Stimulated activated naive B cell treated with anti-CD40 and anti-IgM and Interleukin-4, amounts not matched to agents 10 μg/mL and 1 μg/mL and 100 μg/mL, for 72 hours (primary cell): Measurements from ENCODE around the gene GNPAT.

Experiments
- ATAC-seq, 2 donors: fragments of 150-1000 bp; cut with Tn5 transposase; replicated peaks; 2 replicates each; pipeline ENCODE4 v1.10.0; 2021; ENCODE audit warnings: moderate library complexity in 1 of 2
- DNase-seq: peaks from one replicate; pipeline ENCODE4 v3.0.0; 2021
- H3K27ac Mint-ChIP-seq: one replicate; pipeline ENCODE4 v1.8.0; 2022; ENCODE audit warnings: mild to moderate bottlenecking, mixed read lengths
- H3K27me3 Mint-ChIP-seq, 2 donors: one replicate each; pipeline ENCODE4 v1.8.0; 2022; ENCODE audit warnings: mixed read lengths in 2 of 2
- H3K36me3 Mint-ChIP-seq, 2 donors: one replicate each; pipeline ENCODE4 v1.8.0; 2022; ENCODE audit warnings: mixed read lengths in 2 of 2, mild to moderate bottlenecking in 1 of 2
- H3K4me1 Mint-ChIP-seq, 2 donors: one replicate each; pipeline ENCODE4 v1.8.0; 2022; ENCODE audit warnings: mixed read lengths in 2 of 2, mild to moderate bottlenecking in 1 of 2
- H3K4me3 Mint-ChIP-seq, 2 donors: one replicate each; pipeline ENCODE4 v1.8.0; 2022; ENCODE audit warnings: mild to moderate bottlenecking in 2 of 2, mixed read lengths in 2 of 2, moderate library complexity in 1 of 2
- H3K9me3 Mint-ChIP-seq, 2 donors: one replicate each; pipeline ENCODE4 v1.8.0; 2022; ENCODE audit warnings: mixed read lengths in 2 of 2, mild to moderate bottlenecking in 1 of 2

The GNPAT gene

GRCh38 chr1:231242516-231243198, 1.6 kb downstream of the GNPAT start:
- H3K27ac Mint-ChIP-seq, result no peak overlapping the region
- ATAC-seq (no peak), DNase-seq (no peak)
- no peaks in the 10 kb centered on the region for H3K27me3 Mint-ChIP-seq
- H3K36me3 Mint-ChIP-seq, result peaks cover 30 to 52% of the 10 kb centered on the region in 2 donors
- H3K4me3 Mint-ChIP-seq, result peak overlapping the region; percentile 97 to 98
- peaks cover 22 to 56% of the 10 kb centered on the region in 2 donors for H3K4me1 Mint-ChIP-seq
- H3K9me3 Mint-ChIP-seq, result no peaks in the 10 kb centered on the region

- no peak for ATAC-seq
- DNase-seq, result no peak
- Mint-ChIP-seq H3K4me3 (no peak overlapping the region), H3K4me1 (peaks cover 9 to 35% of the 10 kb centered on the region in 2 donors), H3K27me3 (no peaks in the 10 kb centered on the region), H3K27ac (no peak overlapping the region), H3K36me3 (peaks cover 27 to 54% of the 10 kb centered on the region in 2 donors), H3K9me3 (no peaks in the 10 kb centered on the region)
Measured at GRCh38 chr1:231248778-231249177, 7.8 kb downstream of the GNPAT start.

- no peak overlapping the region for H3K27ac Mint-ChIP-seq
- ATAC-seq (no peak), DNase-seq (no peak)
- H3K9me3 Mint-ChIP-seq, result no peaks in the 10 kb centered on the region
- no peaks in the 10 kb centered on the region for H3K27me3 Mint-ChIP-seq
- H3K4me3 Mint-ChIP-seq, result no peak overlapping the region
- peaks cover 2 to 12% of the 10 kb centered on the region in 2 donors for H3K4me1 Mint-ChIP-seq
- peaks cover 32 to 60% of the 10 kb centered on the region in 2 donors for H3K36me3 Mint-ChIP-seq
Measured at GRCh38 chr1:231252336-231252735, 11.3 kb downstream of the GNPAT start.

- no peak overlapping the region for H3K4me3 Mint-ChIP-seq
- no peak for DNase-seq
- H3K4me1 Mint-ChIP-seq, result no peaks in the 10 kb centered on the region
- peaks cover 5 to 8% of the 10 kb centered on the region in 2 donors for H3K9me3 Mint-ChIP-seq
- H3K27me3 Mint-ChIP-seq, result no peaks in the 10 kb centered on the region
- ATAC-seq, result no peak
- no peak overlapping the region for H3K27ac Mint-ChIP-seq
- H3K36me3 Mint-ChIP-seq, result peaks cover 39 to 62% of the 10 kb centered on the region in 2 donors
Measured at GRCh38 chr1:231260351-231260750, 19.3 kb downstream of the GNPAT start.

- Mint-ChIP-seq H3K4me1 (no peaks in the 10 kb centered on the region), H3K4me3 (no peak overlapping the region), H3K36me3 (peaks cover 30 to 58% of the 10 kb centered on the region in 2 donors), H3K27me3 (no peaks in the 10 kb centered on the region), H3K9me3 (peaks cover 0 to 2% of the 10 kb centered on the region in 2 donors), H3K27ac (no peak overlapping the region)
- DNase-seq (no peak), ATAC-seq (no peak)
Measured at GRCh38 chr1:231264642-231265041, 23.6 kb downstream of the GNPAT start.

GRCh38 chr1:231265379-231265778, 24.4 kb downstream of the GNPAT start:
- DNase-seq (no peak), ATAC-seq (no peak)
- Mint-ChIP-seq H3K27me3 (no peaks in the 10 kb centered on the region), H3K27ac (no peak overlapping the region), H3K9me3 (peaks cover 0 to 2% of the 10 kb centered on the region in 2 donors), H3K4me3 (no peak overlapping the region), H3K36me3 (peaks cover 38 to 66% of the 10 kb centered on the region in 2 donors), H3K4me1 (no peaks in the 10 kb centered on the region)

GRCh38 chr1:231266811-231267322, 25.9 kb downstream of the GNPAT start:
- DNase-seq (no peak), ATAC-seq (no peak)
- H3K27me3 Mint-ChIP-seq, result no peaks in the 10 kb centered on the region
- H3K4me1 Mint-ChIP-seq, result no peaks in the 10 kb centered on the region
- no peak overlapping the region for H3K4me3 Mint-ChIP-seq
- H3K9me3 Mint-ChIP-seq, result peaks cover 0 to 2% of the 10 kb centered on the region in 2 donors
- H3K27ac Mint-ChIP-seq, result no peak overlapping the region
- H3K36me3 Mint-ChIP-seq, result peaks cover 47 to 69% of the 10 kb centered on the region in 2 donors

- no peak overlapping the region for H3K27ac Mint-ChIP-seq
Measured at GRCh38 chr1:231272173-231272572, 31.2 kb downstream of the GNPAT start.

GRCh38 chr1:231272880-231273279, 31.9 kb downstream of the GNPAT start:
- H3K27me3 Mint-ChIP-seq, result no peaks in the 10 kb centered on the region
- H3K27ac Mint-ChIP-seq, result no peak overlapping the region
- no peak for DNase-seq
- no peak for ATAC-seq
- peaks cover 60 to 80% of the 10 kb centered on the region in 2 donors for H3K36me3 Mint-ChIP-seq
- H3K9me3 Mint-ChIP-seq, result no peaks in the 10 kb centered on the region
- H3K4me3 Mint-ChIP-seq, result no peak overlapping the region
- no peaks in the 10 kb centered on the region for H3K4me1 Mint-ChIP-seq

More at GRCh38 chr1:231272173-231272572, 31.2 kb downstream of the GNPAT start:
- Mint-ChIP-seq H3K9me3 (peaks cover 0 to 2% of the 10 kb centered on the region in 2 donors), H3K36me3 (peaks cover 64 to 81% of the 10 kb centered on the region in 2 donors), H3K4me1 (no peaks in the 10 kb centered on the region), H3K4me3 (no peak overlapping the region), H3K27me3 (no peaks in the 10 kb centered on the region)
- ATAC-seq (no peak), DNase-seq (no peak)

GRCh38 chr1:231274119-231274825, 33.3 kb downstream of the GNPAT start:
- no peaks in the 10 kb centered on the region for H3K27me3 Mint-ChIP-seq
- ATAC-seq, result no peak
- H3K9me3 Mint-ChIP-seq, result no peaks in the 10 kb centered on the region

GRCh38 chr1:231278100-231278790, 37.2 kb downstream of the GNPAT start:
- H3K27ac Mint-ChIP-seq, result no peak overlapping the region
- no peak overlapping the region for H3K4me3 Mint-ChIP-seq
- ATAC-seq (no peak), DNase-seq (no peak)
- H3K36me3 Mint-ChIP-seq, result peaks cover 34 to 56% of the 10 kb centered on the region in 2 donors
- H3K4me1 Mint-ChIP-seq, result no peaks in the 10 kb centered on the region
- H3K9me3 Mint-ChIP-seq, result no peaks in the 10 kb centered on the region
- H3K27me3 Mint-ChIP-seq, result no peaks in the 10 kb centered on the region

More at GRCh38 chr1:231274119-231274825, 33.3 kb downstream of the GNPAT start:
- H3K4me3 Mint-ChIP-seq, result no peak overlapping the region
- no peaks in the 10 kb centered on the region for H3K4me1 Mint-ChIP-seq
- peaks cover 62 to 86% of the 10 kb centered on the region in 2 donors for H3K36me3 Mint-ChIP-seq
- no peak for DNase-seq
- H3K27ac Mint-ChIP-seq, result no peak overlapping the region

- H3K9me3 Mint-ChIP-seq, result no peaks in the 10 kb centered on the region
- peaks cover 33 to 50% of the 10 kb centered on the region in 2 donors for H3K36me3 Mint-ChIP-seq
- H3K27me3 Mint-ChIP-seq, result no peaks in the 10 kb centered on the region
- ATAC-seq (no peak), DNase-seq (no peak)
- no peaks in the 10 kb centered on the region for H3K4me1 Mint-ChIP-seq
- H3K4me3 Mint-ChIP-seq, result no peak overlapping the region
- H3K27ac Mint-ChIP-seq, result no peak overlapping the region
Measured at GRCh38 chr1:231279081-231279480, 38.1 kb downstream of the GNPAT start.

GRCh38 chr1:231279683-231280082, 38.7 kb downstream of the GNPAT start:
- H3K4me1 Mint-ChIP-seq, result no peaks in the 10 kb centered on the region
- ATAC-seq, result no peak
- DNase-seq, result no peak
- H3K9me3 Mint-ChIP-seq, result no peaks in the 10 kb centered on the region
- H3K36me3 Mint-ChIP-seq, result peaks cover 30 to 44% of the 10 kb centered on the region in 2 donors
- H3K27ac Mint-ChIP-seq, result no peak overlapping the region
- no peak overlapping the region for H3K4me3 Mint-ChIP-seq
- no peaks in the 10 kb centered on the region for H3K27me3 Mint-ChIP-seq

- Mint-ChIP-seq H3K27ac (no peak overlapping the region), H3K27me3 (no peaks in the 10 kb centered on the region)
Measured at GRCh38 chr1:231284441-231284840, 43.4 kb downstream of the GNPAT start.

More at GRCh38 chr1:231284441-231284840, 43.4 kb downstream of the GNPAT start:
- Mint-ChIP-seq H3K4me3 (no peak overlapping the region), H3K4me1 (no peaks in the 10 kb centered on the region), H3K36me3 (peaks cover under 1 to 8% of the 10 kb centered on the region in 2 donors), H3K9me3 (no peaks in the 10 kb centered on the region)
- no peak for DNase-seq
- no peak for ATAC-seq
